Glomerular visceral epithelial cell (primary cell): ENCODE data around the gene FAM193A.
"Not testable (repeated sequence)": the region's sequence is repeated elsewhere in the genome, so short reads cannot be mapped to it uniquely, and the experiment has no call there.

ENCODE experiments used
- DNase-seq: peaks from one replicate; pipeline ENCODE4 v3.0.0-alpha.2; 2016; ENCODE audit errors: extremely low spot score

The FAM193A gene

GRCh38 chr4:2576290-2576689, 39.8 kb downstream of the FAM193A start:
- no peak for DNase-seq

GRCh38 chr4:2578106-2578505, 41.7 kb downstream of the FAM193A start:
- no peak for DNase-seq

- no peak for DNase-seq
These were observed 43.5 kb downstream of the FAM193A start for GRCh38 chr4:2579910-2580309.

- DNase-seq, result no peak
These were observed 46.6 kb downstream of the FAM193A start for GRCh38 chr4:2583092-2583491.

GRCh38 chr4:2583517-2583916, 47.1 kb downstream of the FAM193A start:
- DNase-seq, result no peak

- no peak for DNase-seq
These were observed 50.1 kb downstream of the FAM193A start for GRCh38 chr4:2586502-2586901.

DNA sequence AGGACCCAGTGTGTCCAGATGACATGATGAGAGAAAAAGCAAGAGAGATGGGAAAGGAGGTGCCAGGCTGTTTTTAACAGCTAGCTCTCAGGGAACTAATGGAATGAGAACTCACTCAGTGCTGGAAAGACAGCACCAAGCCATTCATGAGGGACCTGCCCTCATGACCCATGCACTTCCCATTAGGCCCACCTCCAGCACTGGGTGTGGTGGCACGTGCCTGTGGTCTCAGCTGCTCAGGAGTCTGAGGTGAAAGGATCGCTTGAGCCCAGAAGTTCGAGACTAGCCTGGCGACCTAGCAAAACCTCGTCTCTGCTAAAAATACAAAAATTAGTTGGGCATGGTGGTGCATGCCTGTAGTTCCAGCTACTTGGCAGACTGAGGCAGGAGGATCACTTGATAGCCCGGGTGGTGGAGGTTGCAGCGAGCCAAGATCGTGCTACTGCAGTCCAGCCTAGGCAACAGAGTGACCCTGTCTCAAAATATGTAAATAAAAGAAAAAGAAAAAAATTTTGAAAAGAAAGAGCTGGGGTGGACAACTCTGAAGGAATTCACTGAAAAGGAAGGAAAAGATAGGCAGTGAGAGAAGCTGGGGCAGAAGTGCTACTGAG, 50.9 kb downstream of the FAM193A start:
- no peak for DNase-seq

DNA sequence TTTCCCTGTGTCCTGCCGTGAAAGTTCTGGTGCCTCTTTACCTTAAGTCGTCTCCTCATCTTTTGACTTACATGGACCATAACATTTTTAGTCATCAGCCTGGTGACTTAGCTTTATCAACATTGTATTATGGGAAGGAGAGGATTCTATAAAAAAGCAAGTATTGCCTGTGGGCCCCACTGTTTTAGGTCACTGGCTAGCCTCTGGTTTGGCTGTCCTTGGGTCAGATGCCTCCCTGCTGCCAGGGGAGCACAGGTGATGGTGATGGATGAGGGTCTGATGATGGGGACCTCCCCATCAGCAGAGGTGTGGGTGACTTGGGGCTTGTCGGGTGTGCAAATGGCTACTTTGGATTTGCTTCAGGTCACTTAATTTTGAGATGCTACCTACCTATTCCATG, 51.8 kb downstream of the FAM193A start:
- no peak for DNase-seq

GRCh38 chr4:2591189-2591588, 54.7 kb downstream of the FAM193A start:
- no peak for DNase-seq

DNA sequence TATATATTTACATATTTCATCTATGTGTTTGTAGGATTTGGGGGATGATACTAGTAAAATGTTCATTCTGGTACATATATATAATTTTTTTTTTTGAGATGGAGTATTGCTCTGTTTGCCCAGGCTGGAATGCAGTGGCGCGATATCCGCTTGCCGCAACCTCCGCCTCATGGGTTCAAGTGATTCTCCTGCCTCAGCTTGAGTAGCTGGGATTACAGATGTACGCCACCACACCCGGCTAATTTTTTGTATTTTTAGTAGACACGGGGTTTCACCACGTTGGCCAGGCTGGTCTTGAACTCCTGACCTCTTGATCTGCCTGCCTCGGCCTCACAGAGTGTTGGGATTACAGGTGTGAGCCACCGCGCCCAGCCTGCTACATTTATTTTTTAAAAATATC, 55.6 kb downstream of the FAM193A start:
- DNase-seq, result not testable (repeated sequence)

DNA sequence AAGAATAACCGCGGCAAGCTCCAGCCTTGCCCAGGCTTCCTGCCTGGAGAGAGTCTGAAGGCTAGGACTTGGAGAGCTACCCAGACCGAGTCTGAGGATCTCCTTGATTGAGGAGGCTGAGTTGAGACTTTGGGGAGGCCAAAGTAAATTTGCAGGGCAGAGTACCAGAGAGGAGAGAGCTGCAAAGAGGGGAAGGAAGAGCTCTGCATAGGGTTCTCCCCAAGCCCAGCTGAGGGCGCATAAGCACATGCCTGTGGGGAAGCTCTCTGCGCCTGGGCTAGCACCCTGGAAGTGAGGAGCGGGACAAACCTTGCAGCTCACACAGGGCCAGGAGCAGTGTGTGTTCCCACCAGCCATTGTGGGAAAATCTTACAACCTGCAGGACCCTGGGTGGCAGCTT, 56.1 kb downstream of the FAM193A start:
- no peak for DNase-seq

DNA sequence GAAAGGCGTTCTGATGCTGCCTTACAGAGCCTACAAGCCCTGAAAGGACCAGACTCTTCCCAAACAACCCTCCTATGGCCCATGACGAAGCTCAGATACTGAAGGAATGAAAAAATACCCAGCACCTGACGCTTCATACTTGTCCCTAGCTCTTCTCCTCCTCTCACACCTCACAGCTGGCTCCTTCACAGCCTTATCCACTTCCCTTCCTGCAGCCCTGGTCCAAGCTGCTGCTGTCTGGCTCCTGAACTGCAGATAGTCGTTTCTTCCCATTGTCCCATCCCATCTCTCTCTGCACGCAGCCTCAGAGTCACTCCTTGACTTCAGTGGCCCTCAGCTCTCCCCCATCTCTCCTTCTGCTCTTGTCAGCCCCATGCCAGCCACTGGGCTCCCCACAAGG, 56.6 kb downstream of the FAM193A start:
- DNase-seq, result no peak

DNA sequence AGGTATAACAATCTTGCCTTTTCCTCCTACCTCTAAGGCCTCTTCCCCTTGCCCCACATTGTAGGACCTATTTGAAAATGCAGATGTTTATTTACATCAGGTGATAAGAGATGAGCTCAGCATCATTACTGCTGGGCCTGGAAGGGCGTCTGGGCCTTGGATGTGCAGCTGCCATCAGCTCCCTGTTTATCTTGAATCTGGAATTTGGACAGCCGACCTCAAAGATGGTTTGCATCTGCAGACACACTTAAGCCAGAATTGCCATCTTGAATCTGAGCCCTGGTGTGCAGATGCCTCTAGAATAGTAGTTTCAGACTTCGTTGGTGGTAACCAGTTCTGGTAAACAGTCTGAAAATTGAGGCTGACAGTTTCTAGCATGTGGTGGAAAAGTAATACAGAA, 59.0 kb downstream of the FAM193A start:
- DNase-seq, result no peak

DNA sequence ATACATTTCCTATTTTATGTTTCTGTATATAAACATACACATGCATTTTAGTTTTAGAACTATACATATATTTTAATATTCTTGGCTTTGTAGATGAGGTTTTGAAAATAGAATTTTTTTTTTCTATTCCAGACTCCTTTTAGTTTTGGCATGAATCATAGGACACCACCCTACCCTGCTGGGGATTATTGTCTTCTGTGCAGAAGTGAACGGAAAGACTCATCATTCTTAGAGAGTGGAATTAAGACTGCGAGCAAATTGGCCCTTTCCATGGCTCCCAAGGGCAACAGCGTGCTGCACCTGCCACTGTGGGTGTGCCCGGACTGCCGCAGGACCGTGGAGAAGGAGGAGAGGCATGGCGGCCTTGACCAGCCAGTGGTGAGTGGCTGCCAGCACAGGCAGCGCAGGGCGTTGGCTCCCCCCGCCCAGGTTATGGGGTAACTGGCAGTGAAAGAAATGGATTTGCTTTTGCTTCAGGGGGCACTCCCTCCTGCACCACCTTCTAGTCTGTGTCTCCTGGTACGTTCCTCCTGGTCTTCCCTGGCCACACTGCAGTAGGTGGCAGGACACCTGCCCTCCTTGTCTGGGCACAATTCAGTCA, 59.6 kb downstream of the FAM193A start:
- DNase-seq, result no peak

DNA sequence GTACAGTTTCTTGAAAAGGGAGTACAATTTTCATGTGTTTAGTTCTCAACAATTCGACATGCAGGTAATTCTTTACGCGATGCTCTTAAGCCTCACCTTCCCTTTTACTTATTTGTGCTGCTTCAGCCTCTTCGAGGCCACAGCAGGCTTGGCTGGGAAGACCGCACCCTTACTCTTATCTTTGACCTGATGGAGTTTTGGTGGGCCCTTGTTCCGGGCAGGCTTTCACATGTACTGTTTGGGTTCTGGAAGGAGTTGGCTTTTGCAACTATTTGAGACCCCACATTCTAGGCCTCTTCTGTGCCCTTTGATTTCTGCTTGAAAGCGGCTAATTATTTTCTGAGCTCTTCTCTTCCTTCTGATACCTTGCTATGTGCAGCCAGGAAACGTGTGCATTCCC, 60.2 kb downstream of the FAM193A start:
- no peak for DNase-seq

GRCh38 chr4:2598511-2599303, 62.3 kb downstream of the FAM193A start:
- no peak for DNase-seq

DNA sequence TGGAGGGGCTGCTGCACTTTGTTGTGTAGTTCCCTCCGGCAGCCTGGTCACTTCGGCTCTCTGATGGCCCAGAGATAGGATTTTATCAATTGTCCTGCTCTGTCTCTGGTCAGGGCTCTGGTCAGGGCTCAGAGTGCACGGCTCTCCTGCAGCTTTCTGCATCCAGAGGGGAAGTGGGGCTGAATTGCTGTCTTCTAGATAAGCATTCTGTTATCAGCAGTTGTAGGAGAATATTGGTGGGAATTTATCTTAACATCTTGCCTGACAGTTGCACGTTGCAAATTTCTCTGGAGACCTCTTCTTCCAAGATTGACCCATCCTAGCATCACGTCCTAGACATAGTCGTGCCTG, 62.8 kb downstream of the FAM193A start:
- DNase-seq, result no peak

- DNase-seq, result no peak
These were observed 64.4 kb downstream of the FAM193A start for GRCh38 chr4:2600878-2601277.

DNA sequence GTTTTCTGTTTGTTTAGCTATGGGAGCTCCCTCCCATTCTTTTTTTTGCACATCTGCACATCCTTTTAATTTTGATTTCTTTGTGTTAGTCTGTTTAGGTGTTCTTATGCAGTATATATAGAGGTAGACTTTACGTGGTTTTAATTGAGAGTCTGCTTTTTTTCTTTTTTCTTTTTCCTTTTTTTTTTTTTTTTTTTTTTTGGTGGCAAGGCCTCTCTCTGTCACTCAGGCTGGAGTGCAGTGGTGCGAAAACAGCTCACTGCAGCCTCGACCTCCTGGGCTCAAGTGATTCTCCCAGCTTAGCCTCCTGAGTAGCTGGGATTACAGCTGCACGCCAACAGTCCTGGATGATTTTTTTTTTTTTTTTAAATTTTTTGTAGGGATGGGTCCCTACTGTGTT, 68.2 kb downstream of the FAM193A start:
- DNase-seq, result no peak

- no peak for DNase-seq
These were observed 70.6 kb downstream of the FAM193A start for GRCh38 chr4:2606960-2607506.

GRCh38 chr4:2607822-2608221, 71.4 kb downstream of the FAM193A start:
- no peak for DNase-seq

DNA sequence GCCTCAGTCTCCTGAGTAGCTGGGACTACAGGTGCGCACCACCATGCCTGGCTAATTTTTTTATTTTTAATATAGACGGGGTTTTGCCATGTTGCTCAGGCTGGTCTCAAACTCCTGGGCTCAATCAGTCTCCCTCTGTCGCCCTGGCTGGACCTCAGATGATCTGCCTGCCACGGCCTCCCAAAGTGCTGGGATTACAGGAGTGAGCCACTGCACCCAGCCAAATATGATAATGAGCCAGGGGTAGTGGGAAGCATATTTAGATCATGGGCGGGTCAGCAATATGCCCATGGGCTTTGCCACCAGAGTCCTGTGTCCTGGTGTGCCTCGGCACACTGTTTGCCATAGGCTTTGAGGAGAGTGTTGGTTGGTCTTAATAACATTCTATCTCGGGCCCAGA, 71.8 kb downstream of the FAM193A start:
- no peak for DNase-seq

DNA sequence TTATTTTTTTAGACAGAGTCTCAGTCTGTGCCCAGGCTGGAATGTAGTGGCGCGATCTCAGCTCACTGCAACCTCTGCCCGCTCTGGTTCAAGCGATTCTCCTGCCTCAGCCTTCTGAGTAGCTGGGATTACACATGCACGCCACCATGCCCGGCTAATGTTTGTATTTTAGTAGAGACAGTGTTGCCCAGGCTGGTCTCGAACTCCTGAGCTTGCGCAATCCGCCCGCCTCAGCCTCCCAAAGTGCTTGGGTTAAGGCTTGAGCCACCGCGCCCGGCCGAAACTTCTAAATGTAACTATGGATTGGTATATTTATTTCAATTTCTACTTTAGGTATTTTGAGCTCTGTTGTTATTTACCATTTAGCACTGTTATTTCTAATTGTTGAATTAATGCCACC, 79.4 kb downstream of the FAM193A start:
- DNase-seq, result no peak
